ENCODE data around the gene USP12.
"Not testable (repeated sequence)": the region's sequence is repeated elsewhere in the genome, so short reads cannot be mapped to it uniquely, and the experiment has no call there.

The USP12 gene

GRCh38 chr13:27079421-27079958, 92.1 kb downstream of the USP12 start:
- no peak for DNase-seq (ENCODE audit: low read depth in 2 of 2)

DNA sequence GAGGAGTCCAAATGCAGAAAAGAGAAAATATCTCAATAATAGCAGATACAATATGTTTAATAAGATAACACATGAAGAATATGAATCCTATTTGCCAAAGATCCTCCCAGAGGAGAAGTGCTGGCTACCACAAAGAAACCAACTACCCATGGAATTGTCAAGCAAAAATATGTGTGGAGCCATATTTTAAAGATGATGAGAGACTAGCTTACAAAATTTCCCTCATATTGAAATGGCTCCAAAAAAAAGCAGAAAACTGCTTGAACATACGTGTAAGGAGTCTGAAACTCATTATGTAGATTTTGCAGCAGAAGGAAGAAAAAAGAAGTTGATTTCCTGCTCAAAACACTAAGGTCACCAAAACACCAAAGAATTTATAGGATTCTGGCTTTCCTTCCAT, 94.2 kb downstream of the USP12 start:
- no peak for DNase-seq (ENCODE audit: low read depth in 2 of 2)

DNA sequence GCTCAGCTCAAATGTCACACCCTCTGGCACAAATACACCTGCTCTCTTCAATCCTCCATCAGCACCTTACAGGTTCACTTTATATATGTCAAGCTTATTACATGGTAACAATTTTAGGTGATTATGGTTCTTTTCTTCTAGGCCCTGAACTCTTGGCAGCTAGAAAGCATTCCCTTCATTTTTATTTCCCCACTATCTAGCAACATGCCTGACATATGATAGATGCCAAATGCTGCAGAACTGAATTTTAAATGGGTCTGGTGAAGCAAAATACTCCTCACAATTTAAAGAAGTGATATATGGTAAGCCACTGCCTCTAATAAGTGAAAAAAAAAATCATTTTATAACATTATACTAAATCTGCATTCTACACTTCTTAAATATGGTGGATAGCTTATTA, 95.2 kb downstream of the USP12 start:
- no peak for DNase-seq (ENCODE audit: low read depth in 2 of 2)

DNA sequence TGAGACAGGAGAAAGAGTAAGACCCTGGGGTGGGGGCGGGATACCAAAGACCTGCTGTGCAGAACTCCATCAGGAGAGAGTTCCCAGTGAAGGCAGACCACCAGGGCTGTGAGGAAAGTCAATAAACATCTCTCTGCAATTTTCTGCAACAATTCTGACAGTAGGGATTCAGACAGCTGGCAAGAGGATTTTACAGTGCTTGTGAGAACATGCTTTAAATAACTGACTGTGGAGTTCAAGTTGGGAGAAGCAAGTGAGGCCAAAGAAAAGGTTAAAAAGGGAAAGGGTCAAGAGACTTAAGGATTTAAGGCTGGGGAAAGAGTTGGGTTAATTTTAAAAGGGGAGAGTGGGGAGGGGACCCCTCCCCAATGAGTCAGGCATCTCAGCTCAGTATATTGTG, 98.4 kb downstream of the USP12 start:
- DNase-seq (ENCODE audit: low read depth in 2 of 2), result no peak

- DNase-seq (ENCODE audit: low read depth in 2 of 2), result not testable (repeated sequence)
These were observed 105.5 kb downstream of the USP12 start for GRCh38 chr13:27066123-27066522.

- no peak for DNase-seq (ENCODE audit: low read depth in 2 of 2)
These were observed 106.0 kb downstream of the USP12 start for GRCh38 chr13:27065582-27065981.

DNA sequence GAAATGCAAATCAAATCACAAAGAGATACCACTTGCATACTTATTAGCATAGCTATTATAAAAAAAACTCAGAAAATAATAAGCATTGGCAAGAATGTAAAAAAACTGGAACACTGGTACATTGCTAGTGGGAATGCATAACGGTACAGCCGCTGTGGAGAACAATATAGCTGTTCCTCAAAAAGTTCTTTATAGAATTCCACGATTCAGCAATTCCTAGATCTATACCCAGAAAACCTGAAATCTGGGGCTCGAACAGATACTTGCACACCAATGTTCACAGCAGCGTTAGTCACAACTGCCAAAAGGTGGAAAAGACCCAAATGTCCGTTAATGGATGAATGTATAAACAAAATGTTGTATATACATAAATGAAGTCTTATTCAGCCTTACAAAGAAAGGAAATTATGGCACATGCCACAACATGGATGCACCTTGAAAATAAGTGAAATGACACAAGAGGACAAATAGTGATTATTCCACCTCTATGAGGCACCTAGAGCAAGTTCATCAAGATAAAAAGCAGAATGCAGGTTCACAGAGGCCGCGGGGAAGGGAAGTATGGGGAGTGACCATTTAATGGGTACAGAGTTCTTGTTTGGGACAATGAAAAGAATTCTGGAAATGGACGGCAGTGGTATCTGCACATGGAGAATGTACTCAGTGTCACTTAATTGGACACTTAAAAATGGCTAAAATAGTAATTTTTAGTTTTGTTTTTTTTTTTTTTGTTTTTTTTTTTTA, 107.2 kb downstream of the USP12 start:
- no peak for DNase-seq (ENCODE audit: low read depth in 2 of 2)

DNA sequence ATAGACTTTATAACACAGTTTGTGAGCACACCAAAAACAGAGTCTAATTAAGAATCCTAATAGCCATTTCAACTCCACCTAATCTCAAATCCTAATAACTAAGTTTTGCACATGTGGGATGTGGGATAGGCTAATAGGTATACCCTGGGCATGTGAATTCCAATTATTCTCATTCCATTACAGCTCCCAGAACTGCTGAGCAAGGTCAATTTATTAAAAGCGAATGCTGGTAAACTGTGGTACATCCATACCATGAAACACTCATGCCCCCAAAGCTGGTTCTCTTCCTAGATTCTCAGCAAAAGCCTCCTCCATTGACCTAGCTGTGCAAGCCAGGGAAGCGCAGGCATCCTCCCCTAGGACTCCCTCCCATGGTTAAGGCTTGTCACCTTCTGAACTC, 113.8 kb downstream of the USP12 start:
- DNase-seq (ENCODE audit: low read depth in 2 of 2), result no peak

DNA sequence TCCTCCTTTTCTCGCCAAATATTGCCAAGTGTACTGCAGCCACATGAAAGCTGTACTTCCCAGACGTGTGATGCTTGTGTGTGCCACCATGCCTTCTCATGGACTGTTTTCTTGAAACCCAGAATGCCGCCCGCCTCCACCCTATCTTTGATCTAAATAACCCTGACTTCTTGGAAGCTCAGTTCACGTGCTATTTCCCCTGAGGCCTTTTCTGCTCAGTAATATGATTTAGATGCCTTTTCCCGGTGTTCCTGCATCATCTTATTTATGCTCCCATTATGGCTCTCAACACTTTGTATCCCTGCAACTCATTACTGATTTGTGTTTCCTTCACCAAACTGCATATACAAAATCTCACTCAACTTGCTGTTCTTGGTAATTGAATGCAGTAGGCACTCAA, 116.1 kb downstream of the USP12 start:
- no peak for DNase-seq (ENCODE audit: low read depth in 2 of 2)

DNA sequence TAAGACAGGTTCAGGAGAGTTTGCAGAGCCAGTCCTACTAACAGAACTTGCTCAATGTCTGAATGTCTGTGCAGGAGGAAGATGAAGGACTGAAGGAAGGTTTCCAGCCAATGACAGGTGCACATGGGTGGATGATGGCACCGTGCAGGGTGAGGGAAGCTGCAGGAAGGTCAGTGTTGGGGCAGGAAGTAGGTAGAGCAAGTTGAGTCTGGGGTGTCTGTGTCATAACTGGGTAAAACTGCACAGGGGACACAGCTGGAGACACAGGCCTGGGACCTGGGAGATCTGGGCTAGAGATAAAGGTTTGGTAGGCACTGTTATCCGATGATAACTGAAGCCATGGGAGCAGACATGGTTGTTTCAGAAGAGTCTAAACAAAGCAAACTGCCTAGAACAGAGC, 116.9 kb downstream of the USP12 start:
- DNase-seq (ENCODE audit: low read depth in 2 of 2), result no peak

DNA sequence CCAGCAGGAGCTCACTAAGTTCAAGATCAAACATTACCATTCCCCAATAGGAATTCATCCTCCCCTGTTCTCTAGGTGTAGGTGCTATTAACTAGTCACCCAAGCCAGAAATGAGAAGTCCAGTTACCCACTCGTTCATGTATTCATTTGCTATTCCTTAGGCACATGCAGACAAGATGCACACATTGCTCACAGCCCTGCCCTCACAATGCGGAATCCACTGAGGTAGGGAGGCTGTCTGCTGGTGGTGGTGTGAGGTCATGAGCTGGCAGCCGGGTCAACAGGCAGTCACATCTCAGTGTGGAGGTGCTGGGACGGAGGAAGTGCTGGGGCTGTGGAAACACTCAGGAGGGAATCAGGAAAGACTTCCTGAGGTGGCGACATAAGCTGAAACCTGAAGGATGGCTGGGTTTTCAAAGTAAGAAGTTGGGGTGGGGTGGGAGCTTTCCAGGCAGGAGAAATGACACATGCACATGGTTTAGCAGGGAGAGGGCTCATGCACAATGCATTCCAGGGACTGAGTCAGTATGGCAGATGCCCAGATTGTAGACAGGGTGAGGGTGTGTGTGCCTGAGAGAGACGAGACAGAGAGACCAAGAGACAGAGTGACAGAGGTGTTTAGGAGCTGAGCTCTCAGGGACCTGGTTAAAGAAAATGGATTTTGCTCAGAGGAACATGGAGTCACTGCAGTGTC, 117.6 kb downstream of the USP12 start:
- no peak for DNase-seq (ENCODE audit: low read depth in 2 of 2)

- DNase-seq (ENCODE audit: low read depth in 2 of 2), result no peak
These were observed 118.3 kb downstream of the USP12 start for GRCh38 chr13:27053210-27053884.

- no peak for DNase-seq (ENCODE audit: low read depth in 2 of 2)
These were observed 118.9 kb downstream of the USP12 start for GRCh38 chr13:27052551-27053208.

DNA sequence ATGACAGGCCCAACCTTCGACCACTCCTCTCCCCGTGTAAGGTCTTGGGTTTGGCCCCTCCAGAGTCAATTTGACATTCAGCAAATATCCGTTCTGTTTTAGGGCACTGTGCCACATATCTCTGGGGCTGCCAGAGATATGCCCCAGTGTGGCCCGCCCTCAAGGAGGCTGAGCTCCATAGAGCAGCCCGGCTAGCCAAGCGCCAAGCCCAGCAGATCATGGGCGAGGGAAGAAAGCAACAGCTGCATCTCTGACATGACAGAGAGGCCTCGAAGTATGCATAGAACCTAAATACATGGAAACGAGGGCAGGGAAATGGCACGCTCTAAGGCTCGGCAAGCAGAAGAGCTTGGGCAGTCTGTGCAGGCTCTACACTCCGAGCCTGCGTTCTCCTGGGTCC, 124.5 kb downstream of the USP12 start:
- DNase-seq (ENCODE audit: low read depth in 2 of 2), result no peak

DNA sequence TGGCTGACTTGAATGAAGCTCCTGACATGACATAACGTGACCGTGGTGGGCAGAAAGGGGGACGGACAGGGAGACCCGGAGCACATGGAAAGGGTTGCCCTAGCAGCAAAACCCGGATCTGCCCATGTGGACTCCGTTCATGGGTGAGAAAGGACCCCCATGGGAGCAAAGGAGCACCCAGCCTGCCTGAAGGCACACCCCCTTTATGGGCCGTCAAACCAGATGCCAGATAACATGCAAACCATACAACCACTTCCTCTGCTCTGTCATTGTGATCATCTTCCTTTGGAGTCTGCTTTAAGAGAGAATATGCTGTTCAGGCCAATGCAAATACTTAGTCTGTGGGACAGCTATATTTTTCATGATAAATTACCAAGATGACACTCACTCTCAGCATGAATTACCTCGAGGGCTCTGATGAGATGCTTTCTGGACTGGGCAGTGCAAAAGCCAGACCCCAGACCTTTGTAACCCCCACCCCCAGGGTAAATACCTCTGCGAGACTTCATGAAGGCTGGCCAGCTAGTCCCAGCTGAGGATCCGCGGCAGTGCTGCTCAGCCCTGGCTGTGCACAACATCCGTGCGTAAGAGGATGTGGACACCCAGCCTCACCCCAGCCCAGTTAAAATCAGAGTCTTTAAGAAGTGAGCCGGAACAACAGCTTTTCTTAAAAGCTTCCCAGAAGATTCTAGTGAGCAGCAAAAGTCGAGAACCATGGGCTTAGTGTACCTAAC, 126.6 kb downstream of the USP12 start:
- DNase-seq (ENCODE audit: low read depth in 2 of 2), result no peak

- DNase-seq (ENCODE audit: low read depth in 2 of 2), result no peak
These were observed 128.6 kb downstream of the USP12 start for GRCh38 chr13:27043013-27043412.

- no peak for DNase-seq (ENCODE audit: low read depth in 2 of 2)
These were observed 130.3 kb downstream of the USP12 start for GRCh38 chr13:27041341-27041740.

- no peak for DNase-seq (ENCODE audit: low read depth in 2 of 2)
These were observed 130.8 kb downstream of the USP12 start for GRCh38 chr13:27040826-27041108.

DNA sequence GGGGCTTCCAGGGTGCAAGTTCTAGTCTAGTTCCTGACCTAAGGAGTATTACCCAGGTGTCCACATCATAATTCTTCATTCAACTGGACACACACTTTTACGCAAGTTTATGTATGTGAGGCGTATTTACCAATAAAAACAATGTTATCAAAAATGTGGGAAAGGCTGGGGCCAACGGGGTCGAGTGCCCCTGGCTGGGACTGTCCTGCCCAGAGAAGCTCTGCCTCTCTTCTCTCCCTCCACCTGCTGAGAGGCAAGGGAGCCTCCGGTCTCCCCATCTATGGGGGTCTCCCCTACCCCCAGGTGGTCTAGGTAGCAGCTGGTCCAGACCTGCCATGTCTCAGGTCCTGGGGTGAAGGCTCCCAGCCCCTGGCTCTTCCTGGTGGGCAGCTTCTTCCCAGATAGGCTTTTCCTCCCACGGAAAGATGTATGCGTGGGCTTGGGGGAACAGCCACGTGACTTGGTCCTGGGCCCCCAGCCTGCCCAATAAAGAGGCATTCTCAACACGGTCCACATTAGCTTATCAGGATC, 132.4 kb downstream of the USP12 start:
- DNase-seq (ENCODE audit: low read depth in 2 of 2), result no peak

- no peak for DNase-seq (ENCODE audit: low read depth in 2 of 2)
These were observed 133.3 kb downstream of the USP12 start for GRCh38 chr13:27038323-27038722.

DNA sequence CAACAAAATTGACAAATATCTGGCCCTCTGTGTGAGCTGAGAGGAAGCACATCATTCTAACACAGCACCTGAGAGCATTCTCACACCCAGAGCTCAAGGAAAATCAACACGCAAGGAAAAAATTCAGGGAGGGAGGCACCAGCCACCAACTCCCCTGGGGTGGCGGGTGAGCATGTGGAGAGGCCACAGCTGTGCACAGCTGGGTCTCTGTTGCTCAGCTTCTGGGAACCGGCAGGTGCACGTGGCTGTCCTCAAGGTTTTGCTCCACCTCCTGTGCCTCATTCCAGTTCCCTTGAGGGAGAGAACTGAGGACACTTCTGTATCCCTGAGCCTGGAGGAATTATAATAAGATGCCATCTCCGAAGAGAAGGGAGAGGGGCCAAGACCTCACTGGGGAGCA, 134.0 kb downstream of the USP12 start:
- DNase-seq (ENCODE audit: low read depth in 2 of 2), result no peak
